Panc1 (cell line): ENCODE results near the gene KCTD4. TPM values are rescaled to one million over a fixed set of nuclear protein-coding genes. Genes with fewer than 3 reads are reported as not detected.
"Not testable (repeated sequence)": the region's sequence is repeated elsewhere in the genome, so short reads cannot be mapped to it uniquely, and the experiment has no call there.

Experiments used
- ATAC-seq: fragments of 200-7000 bp; cut with Tn5 transposase; 2 replicates; pipeline ENCODE4 v1.9.1; 2020; ENCODE audit warnings: mild to moderate bottlenecking, moderate library complexity
- Bru-seq: library from RNA; stranded (reverse); fragments of 400-500 nt; gene quantifications from one replicate; lab custom pipeline; 2021; lab: Mats Ljungman, UMichigan
- BruChase-seq, 2 experiments: library from RNA; stranded (reverse); fragments of 400-500 nt; gene quantifications; one replicate each; lab custom pipeline; 2021; lab: Mats Ljungman, UMichigan
- BruUV-seq: library from RNA; stranded (reverse); fragments of 400-500 nt; replicated peaks from 2 replicates; lab custom pipeline; 2021; lab: Mats Ljungman, UMichigan
- CTCF ChIA-PET: fragments of 300-600 bp; sonication (Branson Sonifier 250); formaldehyde crosslinking; loops from one replicate; lab custom pipeline; 2022; ENCODE audit warnings: antibody characterized with exemption; lab: Charles Lee
- POLR2A ChIA-PET: fragments of 300-600 bp; sonication (Branson Sonifier 250); formaldehyde crosslinking; loops from one replicate; lab custom pipeline; 2022; ENCODE audit warnings: antibody characterized with exemption; lab: Charles Lee
- DNase-seq: peaks from one replicate; pipeline ENCODE4 v3.0.0-alpha.2; 2010; ENCODE audit warnings: low read depth, low spot score
- H3K27ac ChIP-seq: 2 replicates; pipeline ENCODE4 v1.5.1; 2011; ENCODE audit warnings: mild to moderate bottlenecking, low read length, inconsistent platforms
- H3K27me3 ChIP-seq: fragments of 200-500 bp; sonication (Bioruptor generic); 2 replicates; pipeline ENCODE4 v1.6.0; 2014; ENCODE audit warnings: low read length, inconsistent platforms; ENCODE audit not compliant: control insufficient read depth, insufficient read depth
- H3K36me3 ChIP-seq: fragments of 200-500 bp; sonication (Bioruptor generic); 2 replicates; pipeline ENCODE4 v1.5.1; 2014; ENCODE audit warnings: inconsistent platforms, mild to moderate bottlenecking, low read length, moderate library complexity; ENCODE audit not compliant: control insufficient read depth, insufficient read depth
- H3K4me1 ChIP-seq: 2 replicates; pipeline ENCODE4 v1.5.1; 2011; ENCODE audit warnings: inconsistent platforms, mild to moderate bottlenecking, low read length, moderate library complexity; ENCODE audit not compliant: control insufficient read depth, insufficient read depth
- H3K4me3 ChIP-seq, 2 experiments: 2 replicates each; pipeline ENCODE4 v1.5.1; 2011 to 2012; ENCODE audit warnings: low read depth in 2 of 2, low read length in 2 of 2, mild to moderate bottlenecking in 2 of 2, inconsistent platforms in 1 of 2, moderate library complexity in 1 of 2
- H3K9me3 ChIP-seq: fragments of 200-500 bp; sonication (Bioruptor generic); 2 replicates; pipeline ENCODE4 v1.5.1; 2014; ENCODE audit warnings: low read depth, mild to moderate bottlenecking, inconsistent platforms, low read length, moderate library complexity; ENCODE audit not compliant: control insufficient read depth, insufficient read depth
- POLR2AphosphoS5 ChIP-seq: IDR thresholded peaks from 2 replicates; pipeline ENCODE4 v1.6.1; 2012; ENCODE audit warnings: mild to moderate bottlenecking, low read depth, low read length, moderate library complexity
- SIN3A ChIP-seq: IDR thresholded peaks from 2 replicates; pipeline ENCODE4 v1.6.1; 2012; ENCODE audit warnings: low read depth, mild to moderate bottlenecking, low read length, moderate library complexity, borderline replicate concordance; ENCODE audit not compliant: insufficient read depth
- TCF7L2 ChIP-seq: IDR thresholded peaks from 2 replicates; pipeline ENCODE4 v1.6.1; 2011; ENCODE audit warnings: mild to moderate bottlenecking, low read depth, low read length, inconsistent platforms
- in situ Hi-C: cut with HindIII; loops from 2 replicates; pipeline ENCODE4 v1.10.0; 2016; ENCODE audit warnings: low sequenced_read_pairs, low pct_unique_long_range_greater_than_20kb
- intact Hi-C: fragments of 100-400 bp; cut with micrococcal nuclease; formaldehyde crosslinking; loops from one replicate; pipeline ENCODE4 v1.10.0; 2022; ENCODE audit not compliant: unreplicated experiment
- long read RNA-seq: library from polyadenylated mRNA; unstranded; transcript quantifications from one replicate; pipeline ENCODE4 v2.0.0, GENCODE V29; 2021; ENCODE audit not compliant: unreplicated experiment
- polyA plus RNA-seq: library from polyadenylated mRNA; unstranded; fragments of >200 nt; gene quantifications from one replicate; pipeline ENCODE4 v1.2.1, GENCODE V29; 2012; ENCODE audit warnings: missing spikeins; ENCODE audit not compliant: insufficient read length
- total RNA-seq: library from RNA; stranded (reverse); gene quantifications from one replicate; pipeline ENCODE4 v1.2.1, GENCODE V29; 2021; ENCODE audit not compliant: unreplicated experiment
- TF ChIP-seq, protein P1 (sequence below), 2 experiments: IDR thresholded peaks; 2 replicates each; pipeline ENCODE4 v1.6.1; 2011 to 2012; ENCODE audit warnings: low read depth in 2 of 2, control low read depth in 1 of 2, low read length in 1 of 2, mild to moderate bottlenecking in 1 of 2, moderate library complexity in 1 of 2; ENCODE audit not compliant: insufficient read depth in 1 of 2
- TF ChIP-seq, protein P2 (sequence below): fragments of 450-650 bp; IDR thresholded peaks from 2 replicates; pipeline ENCODE4 v1.5.1; 2017; ENCODE audit warnings: mild to moderate bottlenecking

Gene KCTD4
- not detected for total RNA-seq
- not detected for polyA plus RNA-seq
- Bru-seq, nascent RNA = percentile 18 among the genes with signal in this experiment
- BruChase-seq, experiment 1, labeled RNA remaining after a 2-hour chase = not detected
- BruChase-seq, experiment 2, labeled RNA remaining after a 6-hour chase = percentile 20 among the genes with signal in this experiment
- long read RNA-seq = 0 reads

DNA sequence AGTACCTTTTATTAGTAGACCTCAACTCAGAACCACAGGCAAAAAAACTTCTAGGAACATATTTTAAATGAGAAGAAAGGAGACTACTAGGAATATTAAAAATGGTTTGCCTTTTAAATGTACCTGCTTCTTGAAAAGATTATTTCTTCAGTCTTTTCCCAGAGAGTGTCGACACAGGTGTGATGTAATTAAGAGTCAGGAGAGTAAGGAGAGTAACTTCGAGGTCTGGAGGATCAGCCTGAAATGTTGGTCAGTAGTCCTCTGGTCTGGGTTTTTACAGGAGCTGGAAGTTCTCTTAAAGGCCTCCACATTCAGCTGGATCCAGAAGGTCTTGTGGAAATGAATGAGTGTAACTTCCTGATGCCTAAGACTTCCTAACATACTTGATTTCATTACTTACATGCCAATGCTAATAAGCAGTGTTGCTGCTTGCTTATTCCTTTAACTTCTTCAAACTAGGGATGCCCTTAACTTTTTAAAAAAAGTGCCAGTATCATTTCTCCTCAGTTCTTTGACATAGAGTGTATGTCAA, at the start of gene KCTD4:
KCTD4 (minus strand) TSS at position 345 of the 532 bp plus-strand sequence. CDS start 6,478 bp downstream, outside the sequence.
- Histone ChIP-seq H3K27ac (no peak within 1 kb of the TSS), H3K4me3 (no peak within 1 kb of the TSS), H3K27me3 (no peaks in the 10 kb centered on the region), H3K4me1 (no peaks in the 10 kb centered on the region; the same call in none of the 2 replicates), H3K36me3 (no peaks in the 10 kb centered on the region), H3K9me3 (no peaks in the 10 kb centered on the region)
- intact Hi-C loops (no loop called here), in situ Hi-C loops (no loop called here)
- POLR2A ChIA-PET = no interaction called here
- ATAC-seq (no peak), DNase-seq (no peak)
- TF ChIP-seq, protein P1, sequence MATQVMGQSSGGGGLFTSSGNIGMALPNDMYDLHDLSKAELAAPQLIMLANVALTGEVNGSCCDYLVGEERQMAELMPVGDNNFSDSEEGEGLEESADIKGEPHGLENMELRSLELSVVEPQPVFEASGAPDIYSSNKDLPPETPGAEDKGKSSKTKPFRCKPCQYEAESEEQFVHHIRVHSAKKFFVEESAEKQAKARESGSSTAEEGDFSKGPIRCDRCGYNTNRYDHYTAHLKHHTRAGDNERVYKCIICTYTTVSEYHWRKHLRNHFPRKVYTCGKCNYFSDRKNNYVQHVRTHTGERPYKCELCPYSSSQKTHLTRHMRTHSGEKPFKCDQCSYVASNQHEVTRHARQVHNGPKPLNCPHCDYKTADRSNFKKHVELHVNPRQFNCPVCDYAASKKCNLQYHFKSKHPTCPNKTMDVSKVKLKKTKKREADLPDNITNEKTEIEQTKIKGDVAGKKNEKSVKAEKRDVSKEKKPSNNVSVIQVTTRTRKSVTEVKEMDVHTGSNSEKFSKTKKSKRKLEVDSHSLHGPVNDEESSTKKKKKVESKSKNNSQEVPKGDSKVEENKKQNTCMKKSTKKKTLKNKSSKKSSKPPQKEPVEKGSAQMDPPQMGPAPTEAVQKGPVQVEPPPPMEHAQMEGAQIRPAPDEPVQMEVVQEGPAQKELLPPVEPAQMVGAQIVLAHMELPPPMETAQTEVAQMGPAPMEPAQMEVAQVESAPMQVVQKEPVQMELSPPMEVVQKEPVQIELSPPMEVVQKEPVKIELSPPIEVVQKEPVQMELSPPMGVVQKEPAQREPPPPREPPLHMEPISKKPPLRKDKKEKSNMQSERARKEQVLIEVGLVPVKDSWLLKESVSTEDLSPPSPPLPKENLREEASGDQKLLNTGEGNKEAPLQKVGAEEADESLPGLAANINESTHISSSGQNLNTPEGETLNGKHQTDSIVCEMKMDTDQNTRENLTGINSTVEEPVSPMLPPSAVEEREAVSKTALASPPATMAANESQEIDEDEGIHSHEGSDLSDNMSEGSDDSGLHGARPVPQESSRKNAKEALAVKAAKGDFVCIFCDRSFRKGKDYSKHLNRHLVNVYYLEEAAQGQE (IDR thresholded peaks at IDR 0.05; ENCODE audit: insufficient read depth in 1 of 2, low read depth in 2 of 2, low read length in 1 of 2) = no peak
- TF ChIP-seq TCF7L2 = no peak
- TF ChIP-seq, protein P2, sequence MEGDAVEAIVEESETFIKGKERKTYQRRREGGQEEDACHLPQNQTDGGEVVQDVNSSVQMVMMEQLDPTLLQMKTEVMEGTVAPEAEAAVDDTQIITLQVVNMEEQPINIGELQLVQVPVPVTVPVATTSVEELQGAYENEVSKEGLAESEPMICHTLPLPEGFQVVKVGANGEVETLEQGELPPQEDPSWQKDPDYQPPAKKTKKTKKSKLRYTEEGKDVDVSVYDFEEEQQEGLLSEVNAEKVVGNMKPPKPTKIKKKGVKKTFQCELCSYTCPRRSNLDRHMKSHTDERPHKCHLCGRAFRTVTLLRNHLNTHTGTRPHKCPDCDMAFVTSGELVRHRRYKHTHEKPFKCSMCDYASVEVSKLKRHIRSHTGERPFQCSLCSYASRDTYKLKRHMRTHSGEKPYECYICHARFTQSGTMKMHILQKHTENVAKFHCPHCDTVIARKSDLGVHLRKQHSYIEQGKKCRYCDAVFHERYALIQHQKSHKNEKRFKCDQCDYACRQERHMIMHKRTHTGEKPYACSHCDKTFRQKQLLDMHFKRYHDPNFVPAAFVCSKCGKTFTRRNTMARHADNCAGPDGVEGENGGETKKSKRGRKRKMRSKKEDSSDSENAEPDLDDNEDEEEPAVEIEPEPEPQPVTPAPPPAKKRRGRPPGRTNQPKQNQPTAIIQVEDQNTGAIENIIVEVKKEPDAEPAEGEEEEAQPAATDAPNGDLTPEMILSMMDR = no peak
- no peak for TF ChIP-seq POLR2AphosphoS5
- no peak for TF ChIP-seq SIN3A
- CTCF ChIA-PET = no interaction called here
- BruUV-seq = no TSS peak

DNA sequence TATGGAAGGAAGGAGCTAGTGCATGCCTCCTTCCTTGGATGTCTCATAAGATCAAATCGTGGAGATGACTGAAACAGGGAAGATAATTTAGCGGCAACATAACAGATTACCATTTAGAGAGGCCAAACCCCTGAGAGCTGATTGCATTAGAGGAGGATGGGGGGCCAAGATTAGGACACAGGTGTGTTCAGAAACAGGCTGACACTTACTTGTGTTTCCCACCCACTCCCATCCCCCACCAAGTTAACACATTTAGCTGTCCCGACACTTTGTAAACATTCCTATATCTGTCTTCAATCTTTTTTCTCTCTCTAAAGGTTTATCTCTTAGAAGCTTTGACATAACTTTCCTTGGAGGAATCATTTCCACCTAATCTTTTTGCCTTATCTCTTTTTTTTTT, 48.8 kb upstream of the KCTD4 start:
- Histone ChIP-seq H3K4me1 (no peaks in the 10 kb centered on the region), H3K9me3 (no peaks in the 10 kb centered on the region), H3K27me3 (no peaks in the 10 kb centered on the region), H3K27ac (no peak overlapping the region), H3K36me3 (no peaks in the 10 kb centered on the region; the same call in 1 of the 2 replicates), H3K4me3 (no peak overlapping the region)
- CTCF ChIA-PET = no interaction called here
- intact Hi-C loops (no loop called here), in situ Hi-C loops (no loop called here)
- no TSS peak for BruUV-seq
- TF ChIP-seq POLR2AphosphoS5 = no peak
- TF ChIP-seq, protein P1 (IDR thresholded peaks at IDR 0.05; ENCODE audit: insufficient read depth in 1 of 2, low read depth in 2 of 2, low read length in 1 of 2) = no peak
- TF ChIP-seq SIN3A = no peak
- no peak for TF ChIP-seq TCF7L2
- TF ChIP-seq, protein P2 = no peak
- no peak for DNase-seq
- no peak for ATAC-seq
- POLR2A ChIA-PET = interaction anchor here (0.6 kb wide), 1 partner anchor 53 kb away, joined by 6 read pairs; no protein-coding TSS in a partner anchor

DNA sequence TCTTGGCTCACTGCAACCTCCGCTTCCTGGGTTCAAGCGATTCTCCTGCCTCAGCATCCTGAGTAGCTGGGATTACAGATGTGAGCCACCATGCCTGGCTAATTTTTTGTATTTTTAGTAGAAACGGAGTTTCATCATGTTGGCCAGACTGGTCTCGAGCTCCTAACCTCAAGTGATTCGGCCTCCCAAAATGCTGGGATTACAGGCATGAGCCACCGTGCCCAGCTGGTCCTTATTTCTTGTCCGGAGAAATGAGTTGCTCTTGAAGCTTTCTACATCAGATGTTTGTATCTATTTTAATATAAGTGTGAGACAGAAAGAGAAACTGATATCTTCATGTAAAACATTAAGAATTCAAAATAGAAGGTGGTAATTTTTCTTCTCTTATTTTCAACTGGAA, 43.9 kb upstream of the KCTD4 start:
- H3K9me3 ChIP-seq, DNase-seq, POLR2A ChIA-PET, H3K27ac ChIP-seq, ATAC-seq, in situ Hi-C loops, H3K4me3 ChIP-seq, H3K27me3 ChIP-seq, H3K4me1 ChIP-seq, BruUV-seq, CTCF ChIA-PET, H3K36me3 ChIP-seq, intact Hi-C loops: not testable (repeated sequence)
